COR-L47 (cell line): ENCODE results near the gene L3MBTL4.

ENCODE experiments used
- DNase-seq: peaks from one replicate; lab custom pipeline; 2025; lab: John Stamatoyannopoulos, UW

Gene L3MBTL4

GRCh38 chr18:6251084-6251483, 163.6 kb downstream of the L3MBTL4 start:
- DNase-seq, result no peak

- no peak for DNase-seq
These were observed 164.9 kb downstream of the L3MBTL4 start for GRCh38 chr18:6249788-6250187.

- no peak for DNase-seq
These were observed 165.5 kb downstream of the L3MBTL4 start for GRCh38 chr18:6249170-6249569.

- DNase-seq, result no peak
These were observed 166.7 kb downstream of the L3MBTL4 start for GRCh38 chr18:6248017-6248416.

GRCh38 chr18:6242004-6242403, 172.7 kb downstream of the L3MBTL4 start:
- DNase-seq, result no peak

- no peak for DNase-seq
These were observed 175.0 kb downstream of the L3MBTL4 start for GRCh38 chr18:6239716-6240115.

- no peak for DNase-seq
These were observed 178.5 kb downstream of the L3MBTL4 start for GRCh38 chr18:6236258-6236657.

GRCh38 chr18:6222271-6222670, 192.4 kb downstream of the L3MBTL4 start:
- no peak for DNase-seq

- no peak for DNase-seq
These were observed 193.1 kb downstream of the L3MBTL4 start for GRCh38 chr18:6221602-6222014.

- DNase-seq, result no peak
These were observed 194.6 kb downstream of the L3MBTL4 start for GRCh38 chr18:6220129-6220528.

GRCh38 chr18:6219116-6219717, 195.5 kb downstream of the L3MBTL4 start:
- peak; percentile 26 for DNase-seq

GRCh38 chr18:6215888-6216287, 198.8 kb downstream of the L3MBTL4 start:
- no peak for DNase-seq

- no peak for DNase-seq
These were observed 203.6 kb downstream of the L3MBTL4 start for GRCh38 chr18:6211174-6211504.

GRCh38 chr18:6210349-6211173, 204.2 kb downstream of the L3MBTL4 start:
- no peak for DNase-seq

- no peak for DNase-seq
These were observed 206.8 kb downstream of the L3MBTL4 start for GRCh38 chr18:6207941-6208340.

- DNase-seq, result no peak
These were observed 207.6 kb downstream of the L3MBTL4 start for GRCh38 chr18:6207116-6207515.

GRCh38 chr18:6205706-6206105, 209.0 kb downstream of the L3MBTL4 start:
- no peak for DNase-seq

- no peak for DNase-seq
These were observed 210.2 kb downstream of the L3MBTL4 start for GRCh38 chr18:6204476-6204875.

GRCh38 chr18:6203791-6204190, 210.9 kb downstream of the L3MBTL4 start:
- peak; percentile 58 for DNase-seq

- no peak for DNase-seq
These were observed 211.8 kb downstream of the L3MBTL4 start for GRCh38 chr18:6202861-6203260.

- no peak for DNase-seq
These were observed 214.4 kb downstream of the L3MBTL4 start for GRCh38 chr18:6200204-6200774.

- DNase-seq, result no peak
These were observed 214.9 kb downstream of the L3MBTL4 start for GRCh38 chr18:6199777-6200176.

GRCh38 chr18:6198585-6198984, 216.1 kb downstream of the L3MBTL4 start:
- no peak for DNase-seq
